Measurements from ENCODE around the gene CPZ. TPM values are rescaled to one million over a fixed set of nuclear protein-coding genes. Genes with fewer than 3 reads are reported as not detected.

Gene CPZ
- total RNA-seq, 1 donor from 2014 or later, result 3.5 TPM

DNA sequence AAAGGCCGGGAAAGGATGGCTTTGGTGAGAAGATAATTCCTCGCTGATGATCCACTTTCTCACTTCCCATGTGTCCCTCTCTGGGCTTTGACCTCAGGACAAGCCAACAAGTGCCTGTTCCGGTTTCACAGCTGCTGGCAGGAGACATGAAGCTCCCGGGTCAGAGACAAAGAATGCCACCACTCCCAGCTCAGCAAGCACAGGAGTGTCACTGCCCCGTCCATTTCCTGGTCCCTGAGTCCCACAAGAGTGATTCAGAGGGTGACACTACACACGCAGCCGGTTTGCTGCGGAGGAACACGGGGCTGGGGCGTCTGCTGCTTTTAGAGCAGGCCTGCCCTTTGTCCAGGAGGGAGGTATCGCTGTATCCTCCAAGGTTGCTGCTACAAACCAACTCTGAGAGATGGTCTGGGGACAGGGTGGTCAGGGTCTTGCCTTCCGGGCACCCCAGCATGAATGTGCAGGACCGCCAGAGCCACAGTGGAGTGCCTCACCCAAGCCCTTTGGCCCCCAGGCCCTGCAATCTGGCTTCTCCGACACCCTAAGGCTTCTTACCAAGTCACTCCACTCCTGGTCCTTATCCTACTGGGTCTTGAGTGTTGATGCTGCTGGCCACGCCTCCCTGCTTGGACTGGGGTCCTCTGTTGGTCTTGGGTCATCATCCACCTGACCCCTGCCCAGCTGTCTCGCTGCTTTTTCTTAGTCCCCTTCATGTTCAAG is 49.5 kb downstream of the CPZ start:
- no peak for TF ChIP-seq CTCF (IDR thresholded peaks at IDR 0.05)
- Histone ChIP-seq H3K4me1 (no peaks in the 10 kb centered on the region), H3K9me3 (no peaks in the 10 kb centered on the region), H3K27me3 (no peaks in the 10 kb centered on the region), H3K27ac (no peak overlapping the region), H3K36me3 (no peaks in the 10 kb centered on the region), H3K4me3 (no peak overlapping the region)
- intact Hi-C loops (cut with DNase I), result no loop called here
- DNase-seq (ENCODE audit: low spot score in 2 of 2), result peak in 1 of 2 donors; percentile 43

DNA sequence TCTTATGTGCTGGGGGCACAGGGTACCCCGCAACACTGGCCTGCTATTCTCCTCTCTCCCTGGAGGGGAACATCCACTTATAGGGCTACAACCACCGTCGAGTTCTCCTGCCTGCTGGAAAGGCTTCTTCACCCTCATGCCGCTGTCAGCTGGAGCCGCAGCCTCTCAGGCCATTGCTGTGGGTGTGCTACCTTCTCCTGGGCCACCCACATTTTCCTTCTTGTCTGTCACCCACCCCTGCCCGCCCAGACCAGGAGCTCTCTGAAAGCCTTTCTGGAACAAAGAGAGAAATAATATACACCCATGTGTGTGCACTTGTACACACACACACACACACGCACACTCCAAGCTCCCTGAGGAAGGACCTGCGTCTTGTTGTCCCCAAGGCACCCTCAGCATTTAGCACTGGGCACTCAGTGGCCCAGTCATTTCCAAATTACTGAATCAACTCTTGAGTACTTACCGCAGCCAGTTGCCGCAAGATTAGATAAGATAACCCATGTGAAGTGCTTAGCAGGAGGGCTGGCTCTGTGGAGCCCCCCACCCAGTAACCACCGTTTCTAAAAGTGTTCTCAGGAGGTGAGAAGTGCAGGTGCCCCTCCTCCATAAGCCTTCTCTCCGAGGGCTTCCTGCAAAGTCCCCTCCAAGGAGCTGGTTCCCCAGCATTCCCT is 50.2 kb downstream of the CPZ start:
- Histone ChIP-seq H3K4me1 (no peaks in the 10 kb centered on the region), H3K27ac (no peak overlapping the region), H3K9me3 (no peaks in the 10 kb centered on the region), H3K4me3 (no peak overlapping the region), H3K27me3 (no peaks in the 10 kb centered on the region), H3K36me3 (no peaks in the 10 kb centered on the region)
- peak in 1 of 2 donors; percentile 47 for DNase-seq (ENCODE audit: low spot score in 2 of 2)
- no peak for TF ChIP-seq CTCF (IDR thresholded peaks at IDR 0.05)
- intact Hi-C loops (cut with DNase I), result no loop called here

GRCh38 chr4:8643441-8643840 is 50.9 kb downstream of the CPZ start:
- no peak for TF ChIP-seq CTCF (IDR thresholded peaks at IDR 0.05)
- H3K27me3 ChIP-seq, result no peaks in the 10 kb centered on the region
- no peaks in the 10 kb centered on the region for H3K9me3 ChIP-seq
- peak in 1 of 2 donors; percentile 31 for DNase-seq (ENCODE audit: low spot score in 2 of 2)
- H3K4me3 ChIP-seq, result no peak overlapping the region
- H3K4me1 ChIP-seq, result no peaks in the 10 kb centered on the region
- no peaks in the 10 kb centered on the region for H3K36me3 ChIP-seq
- intact Hi-C loops (cut with DNase I), result no loop called here
- H3K27ac ChIP-seq, result no peak overlapping the region

DNA sequence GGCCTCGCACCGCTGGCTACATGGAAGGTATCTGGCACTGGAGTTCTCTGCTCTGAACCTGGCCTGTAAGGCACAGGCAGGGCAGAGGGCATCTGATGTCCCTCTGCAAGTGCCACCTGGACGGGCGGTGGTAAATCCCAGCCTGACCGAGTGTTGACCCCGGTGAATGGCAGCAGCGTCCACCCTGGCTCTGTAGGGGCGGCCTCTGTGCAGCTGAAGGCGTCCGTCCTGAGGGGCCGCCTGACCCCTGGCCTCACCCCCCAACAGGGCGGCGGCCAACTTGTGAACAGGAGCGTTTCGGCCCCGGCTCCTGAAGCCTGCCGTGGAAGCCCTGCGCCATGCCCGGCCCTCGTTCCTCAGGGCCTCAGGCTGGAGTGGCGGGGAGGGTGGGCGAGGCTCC is 51.4 kb downstream of the CPZ start:
- Histone ChIP-seq H3K27me3 (no peaks in the 10 kb centered on the region), H3K9me3 (no peaks in the 10 kb centered on the region), H3K36me3 (no peaks in the 10 kb centered on the region), H3K27ac (no peak overlapping the region), H3K4me1 (no peaks in the 10 kb centered on the region), H3K4me3 (no peak overlapping the region)
- peak in 1 of 2 donors; percentile 44 for DNase-seq (ENCODE audit: low spot score in 2 of 2)
- intact Hi-C loops (cut with DNase I), result no loop called here
- TF ChIP-seq CTCF (IDR thresholded peaks at IDR 0.05), result no peak

DNA sequence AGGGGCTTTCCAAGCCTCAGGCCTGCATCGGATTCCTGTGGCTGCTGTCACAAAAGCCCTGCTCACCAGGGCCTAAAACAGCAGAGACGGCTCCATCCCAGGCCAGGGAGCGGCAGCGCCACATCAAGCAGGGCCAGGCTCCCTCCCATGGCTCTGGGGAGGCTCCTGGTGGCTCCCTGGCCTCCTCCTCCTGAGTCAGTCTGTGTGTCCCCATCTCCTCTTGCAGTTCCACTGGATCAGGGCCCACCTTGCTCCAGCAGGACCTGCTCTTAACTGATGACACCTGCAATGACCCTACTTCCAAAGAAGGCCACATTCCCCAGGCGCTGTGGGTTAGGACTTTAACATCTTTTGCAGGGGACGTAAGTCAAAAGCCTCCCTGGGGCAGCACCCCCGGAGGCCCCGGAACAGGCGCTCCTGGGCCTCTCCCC is 51.9 kb downstream of the CPZ start:
- no peaks in the 10 kb centered on the region for H3K27me3 ChIP-seq
- H3K4me1 ChIP-seq, result no peaks in the 10 kb centered on the region
- H3K36me3 ChIP-seq, result no peaks in the 10 kb centered on the region
- intact Hi-C loops (cut with DNase I), result no loop called here
- no peak overlapping the region for H3K4me3 ChIP-seq
- no peak overlapping the region for H3K27ac ChIP-seq
- TF ChIP-seq CTCF (IDR thresholded peaks at IDR 0.05), result no peak
- H3K9me3 ChIP-seq, result no peaks in the 10 kb centered on the region
- peak in 1 of 2 donors; percentile 53 for DNase-seq (ENCODE audit: low spot score in 2 of 2)

Data from ascending aorta (tissue), 2 donors.